Brain microvascular endothelial cell (primary cell): ENCODE results near the gene ADAM12.
A peak's percentile ranks its signal among the peaks of the same experiment; 100 is the strongest.

Source experiments
- DNase-seq: peaks from one replicate; pipeline ENCODE4 v3.0.0-alpha.2; 2020
- H3K27ac ChIP-seq: fragments of 250-450 bp; sonication (Bioruptor Pico); 2 replicates; pipeline ENCODE4 v1.5.1; 2020; ENCODE audit warnings: mild to moderate bottlenecking, moderate library complexity
- H3K27me3 ChIP-seq: fragments of 250-450 bp; sonication (Bioruptor Pico); replicated peaks from 2 replicates; pipeline ENCODE4 v1.5.1; 2020; ENCODE audit warnings: mild to moderate bottlenecking
- H3K36me3 ChIP-seq: fragments of 250-450 bp; sonication (Bioruptor Pico); replicated peaks from 2 replicates; pipeline ENCODE4 v1.5.1; 2020; ENCODE audit warnings: mild to moderate bottlenecking
- H3K4me3 ChIP-seq: 2 replicates; pipeline ENCODE4 v1.5.1; 2011; ENCODE audit warnings: low read depth, mild to moderate bottlenecking, control low read depth, low read length, moderate library complexity
- in situ Hi-C: cut with HindIII; loops from 2 replicates; pipeline ENCODE4 v1.10.0; 2017; ENCODE audit warnings: low sequenced_read_pairs, low pct_ligation_motif_present
- TF ChIP-seq, protein P1 (sequence below): IDR thresholded peaks from 2 replicates; pipeline ENCODE4 v1.5.1; 2011; ENCODE audit warnings: low read depth, mild to moderate bottlenecking, moderate library complexity, low read length, control low read depth, inconsistent platforms; ENCODE audit errors: missing control alignments

The ADAM12 gene

DNA sequence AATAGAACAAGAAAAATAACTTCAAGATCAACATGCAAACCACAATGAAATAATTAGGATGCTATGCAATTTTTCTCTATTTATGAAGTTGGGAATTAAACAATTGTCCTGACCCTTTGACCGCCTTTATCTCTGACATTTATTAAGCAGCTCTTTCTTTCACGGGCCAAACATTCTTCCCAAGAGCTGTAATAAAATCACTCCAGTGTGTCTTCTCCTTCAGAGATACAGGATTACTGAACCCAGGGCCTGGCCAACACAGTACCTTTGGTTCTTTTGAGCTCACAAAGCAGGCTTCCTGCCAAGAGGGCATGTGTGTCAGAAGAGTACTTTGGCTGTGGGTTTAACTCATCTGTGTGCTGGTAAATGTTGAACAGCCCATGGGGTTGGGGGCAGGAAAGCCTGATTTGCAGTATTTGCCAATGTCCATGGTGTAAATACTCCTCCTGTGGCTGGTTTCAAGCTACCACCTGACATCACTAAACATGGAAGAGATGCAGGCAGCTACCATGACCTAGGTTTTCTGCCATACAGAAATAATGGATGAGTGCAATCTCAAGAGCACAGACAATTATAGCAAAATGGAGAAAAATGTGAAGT, 370.2 kb downstream of the ADAM12 start:
- in situ Hi-C loops, result no loop called here
- TF ChIP-seq, protein P1, sequence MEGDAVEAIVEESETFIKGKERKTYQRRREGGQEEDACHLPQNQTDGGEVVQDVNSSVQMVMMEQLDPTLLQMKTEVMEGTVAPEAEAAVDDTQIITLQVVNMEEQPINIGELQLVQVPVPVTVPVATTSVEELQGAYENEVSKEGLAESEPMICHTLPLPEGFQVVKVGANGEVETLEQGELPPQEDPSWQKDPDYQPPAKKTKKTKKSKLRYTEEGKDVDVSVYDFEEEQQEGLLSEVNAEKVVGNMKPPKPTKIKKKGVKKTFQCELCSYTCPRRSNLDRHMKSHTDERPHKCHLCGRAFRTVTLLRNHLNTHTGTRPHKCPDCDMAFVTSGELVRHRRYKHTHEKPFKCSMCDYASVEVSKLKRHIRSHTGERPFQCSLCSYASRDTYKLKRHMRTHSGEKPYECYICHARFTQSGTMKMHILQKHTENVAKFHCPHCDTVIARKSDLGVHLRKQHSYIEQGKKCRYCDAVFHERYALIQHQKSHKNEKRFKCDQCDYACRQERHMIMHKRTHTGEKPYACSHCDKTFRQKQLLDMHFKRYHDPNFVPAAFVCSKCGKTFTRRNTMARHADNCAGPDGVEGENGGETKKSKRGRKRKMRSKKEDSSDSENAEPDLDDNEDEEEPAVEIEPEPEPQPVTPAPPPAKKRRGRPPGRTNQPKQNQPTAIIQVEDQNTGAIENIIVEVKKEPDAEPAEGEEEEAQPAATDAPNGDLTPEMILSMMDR, result no peak
- DNase-seq, result peak; percentile 78
- Histone ChIP-seq H3K36me3 (peaks cover 6% of the 10 kb centered on the region), H3K27ac (peak overlapping the region; percentile 56), H3K4me3 (no peak overlapping the region), H3K27me3 (no peaks in the 10 kb centered on the region)

DNA sequence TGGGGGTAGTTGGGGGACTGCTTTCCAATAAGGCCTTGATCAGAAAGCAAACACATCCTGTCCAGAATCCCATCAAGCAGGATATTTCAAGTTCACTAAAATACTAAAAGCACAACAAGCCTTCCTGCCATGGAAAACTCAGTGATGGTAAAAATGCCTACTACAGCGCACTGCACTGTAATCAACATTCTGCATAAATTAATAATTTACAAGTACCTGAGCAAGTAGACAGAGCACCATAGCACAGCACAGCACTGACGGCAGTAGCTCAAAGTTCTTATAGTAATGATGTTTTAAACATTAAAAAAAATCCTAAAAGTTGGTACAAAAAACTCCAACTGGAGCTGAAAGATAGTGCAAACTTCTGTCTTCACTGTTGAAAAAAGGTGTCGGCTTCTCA, 371.4 kb downstream of the ADAM12 start:
- DNase-seq, result no peak
- Histone ChIP-seq H3K27me3 (no peaks in the 10 kb centered on the region), H3K4me3 (no peak overlapping the region), H3K36me3 (peaks cover 6% of the 10 kb centered on the region), H3K27ac (no peak overlapping the region)
- TF ChIP-seq, protein P1, result no peak
- in situ Hi-C loops, result no loop called here

DNA sequence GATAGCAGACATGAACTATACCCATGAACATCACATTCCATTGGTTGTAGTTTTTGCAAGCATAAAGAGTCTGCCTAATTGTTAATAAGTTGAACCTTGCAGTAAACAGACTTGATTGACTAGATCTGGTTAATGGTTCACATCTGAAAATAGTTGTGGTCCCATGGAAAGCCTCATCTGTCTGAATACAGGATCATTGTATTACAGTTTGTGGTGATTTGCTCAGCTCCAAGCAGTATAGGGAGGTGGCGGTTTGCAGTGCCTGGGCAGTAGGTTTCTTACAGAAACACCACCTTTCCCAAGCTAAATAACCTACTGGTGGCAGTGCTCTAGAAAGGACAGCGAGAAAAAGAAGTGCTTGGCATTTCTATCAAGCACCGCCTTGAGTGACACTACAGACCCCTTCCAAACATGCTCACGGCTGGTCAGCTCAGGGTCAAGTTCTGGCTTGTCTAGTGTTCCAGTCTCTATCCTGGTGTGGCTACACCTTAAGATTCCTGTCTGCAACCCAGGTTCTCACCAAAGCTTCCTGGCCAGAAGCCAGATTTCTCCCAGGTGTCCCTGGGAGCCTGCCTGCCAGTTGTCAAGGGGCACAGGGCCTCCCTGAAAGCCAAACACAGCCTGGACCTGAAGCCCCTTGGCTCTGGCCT, 372.0 kb downstream of the ADAM12 start:
- TF ChIP-seq, protein P1, result no peak
- in situ Hi-C loops, result no loop called here
- peaks cover 6% of the 10 kb centered on the region for H3K36me3 ChIP-seq
- H3K27me3 ChIP-seq, result no peaks in the 10 kb centered on the region
- H3K4me3 ChIP-seq, result no peak overlapping the region
- no peak overlapping the region for H3K27ac ChIP-seq
- no peak for DNase-seq

DNA sequence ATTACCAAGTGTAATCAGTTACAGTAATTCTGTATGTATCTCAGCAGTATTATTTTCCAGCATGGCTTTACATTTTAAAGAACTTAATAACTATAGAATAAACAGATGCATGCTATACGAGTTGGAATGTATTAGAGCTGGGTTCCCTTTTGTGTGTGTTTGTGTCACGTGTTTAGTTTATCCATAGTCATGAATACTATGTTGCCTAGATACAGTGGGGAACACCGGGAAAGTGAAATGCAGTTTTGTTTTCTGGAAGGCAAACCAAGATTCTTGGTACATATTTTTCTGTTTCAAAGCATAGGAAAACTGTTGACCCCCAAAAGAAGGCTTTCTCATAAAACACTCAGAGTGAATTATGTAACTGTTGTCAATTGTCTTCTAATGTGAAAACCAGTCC, 372.9 kb downstream of the ADAM12 start:
- TF ChIP-seq, protein P1, result no peak
- H3K36me3 ChIP-seq, result peaks cover 6% of the 10 kb centered on the region
- H3K27ac ChIP-seq, result peak overlapping the region; percentile 63
- in situ Hi-C loops, result no loop called here
- DNase-seq, result peak; percentile 16
- H3K27me3 ChIP-seq, result no peaks in the 10 kb centered on the region
- H3K4me3 ChIP-seq, result no peak overlapping the region

DNA sequence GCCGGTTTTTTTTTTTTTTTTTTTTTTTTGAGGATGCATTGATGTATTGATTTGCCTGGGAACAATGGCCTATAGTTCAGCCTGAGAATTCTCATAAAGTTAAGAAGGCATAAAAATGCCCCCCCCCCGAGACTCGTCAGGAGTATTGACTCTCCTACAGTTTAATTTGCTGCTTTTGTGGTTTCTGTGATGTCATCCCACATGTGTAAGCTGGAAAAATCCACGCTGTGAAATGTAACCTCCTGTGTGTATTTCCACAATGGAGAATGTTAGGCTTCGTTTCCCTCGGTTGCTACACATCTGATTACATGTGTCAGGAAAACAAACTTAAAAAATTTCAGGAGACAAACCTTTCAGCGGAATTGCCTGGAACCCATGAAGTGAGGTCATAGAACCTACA, 374.0 kb downstream of the ADAM12 start:
- peak overlapping the region; percentile 63 for H3K27ac ChIP-seq
- in situ Hi-C loops, result no loop called here
- no peak overlapping the region for H3K4me3 ChIP-seq
- no peaks in the 10 kb centered on the region for H3K27me3 ChIP-seq
- TF ChIP-seq, protein P1, result no peak
- H3K36me3 ChIP-seq, result peaks cover 3% of the 10 kb centered on the region
- DNase-seq, result peak; percentile 71
